Astrocyte (in vitro differentiated cells and primary cell): ENCODE data around the gene CMSS1.

ENCODE experiments used
- EZH2 ChIP-seq: IDR thresholded peaks from 2 replicates; pipeline ENCODE4 v1.6.1; 2012; ENCODE audit warnings: mild to moderate bottlenecking, low read length, inconsistent platforms; ENCODE audit not compliant: insufficient read depth
- TF ChIP-seq, protein P1 (sequence below): IDR thresholded peaks from 2 replicates; pipeline ENCODE4 v1.5.1; 2011; ENCODE audit warnings: low read depth, mild to moderate bottlenecking, inconsistent platforms, low read length, moderate library complexity; ENCODE audit not compliant: insufficient read depth

DNA sequence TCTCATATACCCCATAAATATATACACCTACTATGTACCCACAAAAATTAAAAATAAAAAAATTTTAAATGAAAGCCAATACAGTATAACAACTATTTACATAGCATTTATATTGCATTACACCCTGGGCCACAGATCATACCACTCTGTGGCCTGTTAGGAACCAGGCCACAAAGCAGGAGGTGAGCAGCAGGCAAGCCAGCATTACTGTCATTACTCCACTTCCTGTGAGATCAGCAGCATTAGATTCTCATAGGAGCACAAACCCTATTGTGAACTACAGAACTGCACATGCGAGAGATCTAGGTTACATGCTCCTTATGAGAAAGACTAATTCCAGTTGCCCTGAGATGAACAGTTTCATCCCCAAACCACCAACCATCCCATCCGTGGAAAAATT lies 279.2 kb downstream of the CMSS1 start:
- TF ChIP-seq, protein P1, sequence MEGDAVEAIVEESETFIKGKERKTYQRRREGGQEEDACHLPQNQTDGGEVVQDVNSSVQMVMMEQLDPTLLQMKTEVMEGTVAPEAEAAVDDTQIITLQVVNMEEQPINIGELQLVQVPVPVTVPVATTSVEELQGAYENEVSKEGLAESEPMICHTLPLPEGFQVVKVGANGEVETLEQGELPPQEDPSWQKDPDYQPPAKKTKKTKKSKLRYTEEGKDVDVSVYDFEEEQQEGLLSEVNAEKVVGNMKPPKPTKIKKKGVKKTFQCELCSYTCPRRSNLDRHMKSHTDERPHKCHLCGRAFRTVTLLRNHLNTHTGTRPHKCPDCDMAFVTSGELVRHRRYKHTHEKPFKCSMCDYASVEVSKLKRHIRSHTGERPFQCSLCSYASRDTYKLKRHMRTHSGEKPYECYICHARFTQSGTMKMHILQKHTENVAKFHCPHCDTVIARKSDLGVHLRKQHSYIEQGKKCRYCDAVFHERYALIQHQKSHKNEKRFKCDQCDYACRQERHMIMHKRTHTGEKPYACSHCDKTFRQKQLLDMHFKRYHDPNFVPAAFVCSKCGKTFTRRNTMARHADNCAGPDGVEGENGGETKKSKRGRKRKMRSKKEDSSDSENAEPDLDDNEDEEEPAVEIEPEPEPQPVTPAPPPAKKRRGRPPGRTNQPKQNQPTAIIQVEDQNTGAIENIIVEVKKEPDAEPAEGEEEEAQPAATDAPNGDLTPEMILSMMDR, result no peak
- TF ChIP-seq EZH2, result no peak
